Smooth muscle cell (in vitro differentiated cells): ENCODE measurements around the gene SLC1A2. TPM values are rescaled to one million over a fixed set of nuclear protein-coding genes. Genes with fewer than 3 reads are reported as not detected.

Experiments used
- DNase-seq: peaks from one replicate; lab custom pipeline; 2025; ENCODE audit not compliant: unreplicated experiment; lab: John Stamatoyannopoulos, UW
- H2AFZ ChIP-seq: fragments of 200-600 bp; sonication (generic); 2 replicates; pipeline ENCODE4 v1.6.0; 2016; ENCODE audit warnings: antibody characterized with exemption, low read depth, mild to moderate bottlenecking
- H3F3A ChIP-seq: fragments of 200-600 bp; sonication (generic); 2 replicates; pipeline ENCODE4 v1.6.0; 2017; ENCODE audit warnings: antibody characterized with exemption, low read depth
- H3K27ac ChIP-seq: fragments of 200-600 bp; sonication (generic); 2 replicates; pipeline ENCODE4 v1.5.1; 2016; ENCODE audit warnings: low read depth, mild to moderate bottlenecking
- H3K27me3 ChIP-seq: fragments of 200-600 bp; sonication (generic); 2 replicates; pipeline ENCODE4 v1.6.1; 2016; ENCODE audit warnings: low read depth, mild to moderate bottlenecking
- H3K36me3 ChIP-seq: fragments of 200-600 bp; sonication (generic); 2 replicates; pipeline ENCODE4 v1.5.1; 2016; ENCODE audit warnings: low read depth
- H3K4me1 ChIP-seq: fragments of 200-600 bp; sonication (generic); 2 replicates; pipeline ENCODE4 v1.5.1; 2016; ENCODE audit warnings: low read depth
- H3K4me2 ChIP-seq: fragments of 200-600 bp; sonication (generic); 2 replicates; pipeline ENCODE4 v1.6.0; 2016; ENCODE audit warnings: mild to moderate bottlenecking
- H3K4me3 ChIP-seq: fragments of 200-600 bp; sonication (generic); 2 replicates; pipeline ENCODE4 v1.5.1; 2016; ENCODE audit warnings: mild to moderate bottlenecking
- H3K79me2 ChIP-seq: fragments of 200-600 bp; sonication (generic); 2 replicates; pipeline ENCODE4 v1.6.0; 2016; ENCODE audit warnings: low read depth, mild to moderate bottlenecking
- H3K9ac ChIP-seq: fragments of 200-600 bp; sonication (generic); 2 replicates; pipeline ENCODE4 v1.6.0; 2016; ENCODE audit warnings: low read depth
- H3K9me3 ChIP-seq: fragments of 200-600 bp; sonication (generic); replicated peaks from 2 replicates; pipeline ENCODE4 v1.5.1; 2016; ENCODE audit warnings: low read depth
- H4K20me1 ChIP-seq: fragments of 200-600 bp; sonication (generic); 2 replicates; pipeline ENCODE4 v1.6.0; 2016; ENCODE audit warnings: low read depth
- CTCF ChIP-seq: fragments of 200-600 bp; sonication (generic); IDR thresholded peaks from 2 replicates; pipeline ENCODE4 v1.5.1; 2017; ENCODE audit warnings: borderline replicate concordance, mild to moderate bottlenecking, antibody characterized with exemption; ENCODE audit not compliant: insufficient read depth, poor library complexity, severe bottlenecking
- WGBS: methylation state at CpG from one replicate; pipeline ENCODE4 v1.1.7; 2016; ENCODE audit warnings: low lambda C conversion rate; 5-methylcytosine and 5-hydroxymethylcytosine counted together
- polyA plus RNA-seq: library from polyadenylated mRNA; unstranded; fragments of >200 nt; fragmentation: Nextera tagmentation; extraction: Ambion mirVana; gene quantifications from 2 replicates; pipeline ENCODE4 v1.2.1, GENCODE V29; 2016
- total RNA-seq: library from RNA; depleted of rRNA; stranded (reverse); fragments of >200 nt; gene quantifications from 2 replicates; pipeline ENCODE4 v1.2.3, GENCODE V29; 2014

The SLC1A2 gene
- total and polyA plus RNA-seq, 2 experiments from 2014 or later = 3.6 TPM; not detected in 1

GRCh38 chr11:35380603-35381002 is 38.8 kb downstream of the SLC1A2 start:
- no peak overlapping the region for H3K27ac ChIP-seq
- H3K36me3 ChIP-seq = no peaks in the 10 kb centered on the region
- H3K79me2 ChIP-seq = no peaks in the 10 kb centered on the region
- no peaks in the 10 kb centered on the region for H3K4me1 ChIP-seq
- H4K20me1 ChIP-seq = no peaks in the 10 kb centered on the region
- 24% methylated on average over 5 of the region's 5 CpGs for WGBS
- H3F3A ChIP-seq = no peaks in the 10 kb centered on the region
- H2AFZ ChIP-seq = no peak overlapping the region
- no peak for TF ChIP-seq CTCF
- DNase-seq = no peak
- no peaks in the 10 kb centered on the region for H3K27me3 ChIP-seq
- no peak overlapping the region for H3K4me3 ChIP-seq
- no peak overlapping the region for H3K9ac ChIP-seq
- H3K4me2 ChIP-seq = peak overlapping the region; percentile 64
- no peaks in the 10 kb centered on the region for H3K9me3 ChIP-seq

DNA sequence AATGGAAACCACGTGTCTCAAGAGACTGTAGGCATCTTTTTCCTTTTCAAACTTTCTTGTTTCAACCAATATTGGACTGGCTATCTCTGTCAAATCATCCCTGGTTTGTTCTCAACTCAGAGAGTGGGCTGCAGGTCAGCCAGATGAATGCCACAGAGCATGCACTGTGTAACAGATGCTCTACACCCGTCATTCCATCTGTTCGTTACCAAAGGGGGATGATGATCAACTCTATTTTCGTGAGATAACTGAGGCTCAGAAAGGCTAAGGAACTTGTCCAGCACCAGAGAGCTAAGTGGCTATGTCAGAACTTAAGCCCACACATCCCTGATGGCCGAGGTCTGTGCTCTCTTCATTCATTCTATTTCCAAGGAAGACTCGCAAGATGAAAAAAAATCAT is 42.1 kb downstream of the SLC1A2 start:
- Histone ChIP-seq H3K4me1 (no peaks in the 10 kb centered on the region), H4K20me1 (no peaks in the 10 kb centered on the region), H3K79me2 (no peaks in the 10 kb centered on the region), H3F3A (no peaks in the 10 kb centered on the region), H2AFZ (no peak overlapping the region), H3K9ac (no peak overlapping the region), H3K27me3 (no peaks in the 10 kb centered on the region), H3K4me2 (no peak overlapping the region), H3K27ac (no peak overlapping the region), H3K36me3 (no peaks in the 10 kb centered on the region), H3K9me3 (no peaks in the 10 kb centered on the region), H3K4me3 (no peak overlapping the region)
- TF ChIP-seq CTCF = no peak
- DNase-seq = no peak
- 80% methylated on average over 6 of the region's 6 CpGs for WGBS

DNA sequence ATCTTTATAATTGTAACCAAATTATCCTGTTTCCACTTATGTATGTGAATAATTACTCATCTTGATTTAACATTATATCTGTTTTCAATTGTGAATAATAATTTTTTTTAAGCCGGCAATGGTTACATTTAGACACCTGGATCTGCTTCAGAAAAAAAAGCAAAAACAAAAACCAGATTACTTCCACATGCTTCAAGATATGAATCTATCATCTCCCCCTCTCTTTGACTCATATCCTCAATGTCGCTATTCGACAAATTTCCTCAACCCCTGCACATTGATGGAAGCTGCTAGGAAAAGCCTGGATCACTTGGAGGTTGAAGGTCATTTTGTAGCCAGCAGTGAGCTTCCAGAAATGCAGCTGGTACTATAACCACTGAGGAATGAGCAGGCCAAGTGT is 42.7 kb downstream of the SLC1A2 start:
- no peaks in the 10 kb centered on the region for H3K36me3 ChIP-seq
- no peak overlapping the region for H2AFZ ChIP-seq
- H3K4me2 ChIP-seq = no peak overlapping the region
- H3F3A ChIP-seq = no peaks in the 10 kb centered on the region
- H3K9me3 ChIP-seq = no peaks in the 10 kb centered on the region
- H3K4me1 ChIP-seq = no peaks in the 10 kb centered on the region
- H4K20me1 ChIP-seq = no peaks in the 10 kb centered on the region
- no peaks in the 10 kb centered on the region for H3K79me2 ChIP-seq
- TF ChIP-seq CTCF = no peak
- WGBS = 92% methylated on average over 3 of the region's 3 CpGs
- DNase-seq = no peak
- H3K9ac ChIP-seq = no peak overlapping the region
- H3K27ac ChIP-seq = no peak overlapping the region
- H3K4me3 ChIP-seq = no peak overlapping the region
- no peaks in the 10 kb centered on the region for H3K27me3 ChIP-seq

GRCh38 chr11:35376118-35376510 is 43.2 kb downstream of the SLC1A2 start:
- Histone ChIP-seq H2AFZ (no peak overlapping the region), H3K9me3 (no peaks in the 10 kb centered on the region), H3K27me3 (no peaks in the 10 kb centered on the region), H3K79me2 (no peaks in the 10 kb centered on the region), H3K4me3 (no peak overlapping the region), H3F3A (no peaks in the 10 kb centered on the region), H3K4me1 (no peaks in the 10 kb centered on the region), H3K36me3 (no peaks in the 10 kb centered on the region), H3K27ac (no peak overlapping the region), H4K20me1 (no peaks in the 10 kb centered on the region), H3K9ac (no peak overlapping the region), H3K4me2 (no peak overlapping the region)
- TF ChIP-seq CTCF = no peak
- DNase-seq = no peak
- WGBS = 98% methylated on average over 4 of the region's 4 CpGs
